HG03066 (cell line): ENCODE measurements around the gene RARG.
"Not testable (repeated sequence)": the region's sequence is repeated elsewhere in the genome, so short reads cannot be mapped to it uniquely, and the experiment has no call there.

Source experiments
- ATAC-seq: cut with Tn5 transposase; IDR thresholded peaks from one replicate; pipeline ENCODE4 v1.9.1; 2021; ENCODE audit warnings: low read depth; ENCODE audit not compliant: unreplicated experiment

RARG gene

DNA sequence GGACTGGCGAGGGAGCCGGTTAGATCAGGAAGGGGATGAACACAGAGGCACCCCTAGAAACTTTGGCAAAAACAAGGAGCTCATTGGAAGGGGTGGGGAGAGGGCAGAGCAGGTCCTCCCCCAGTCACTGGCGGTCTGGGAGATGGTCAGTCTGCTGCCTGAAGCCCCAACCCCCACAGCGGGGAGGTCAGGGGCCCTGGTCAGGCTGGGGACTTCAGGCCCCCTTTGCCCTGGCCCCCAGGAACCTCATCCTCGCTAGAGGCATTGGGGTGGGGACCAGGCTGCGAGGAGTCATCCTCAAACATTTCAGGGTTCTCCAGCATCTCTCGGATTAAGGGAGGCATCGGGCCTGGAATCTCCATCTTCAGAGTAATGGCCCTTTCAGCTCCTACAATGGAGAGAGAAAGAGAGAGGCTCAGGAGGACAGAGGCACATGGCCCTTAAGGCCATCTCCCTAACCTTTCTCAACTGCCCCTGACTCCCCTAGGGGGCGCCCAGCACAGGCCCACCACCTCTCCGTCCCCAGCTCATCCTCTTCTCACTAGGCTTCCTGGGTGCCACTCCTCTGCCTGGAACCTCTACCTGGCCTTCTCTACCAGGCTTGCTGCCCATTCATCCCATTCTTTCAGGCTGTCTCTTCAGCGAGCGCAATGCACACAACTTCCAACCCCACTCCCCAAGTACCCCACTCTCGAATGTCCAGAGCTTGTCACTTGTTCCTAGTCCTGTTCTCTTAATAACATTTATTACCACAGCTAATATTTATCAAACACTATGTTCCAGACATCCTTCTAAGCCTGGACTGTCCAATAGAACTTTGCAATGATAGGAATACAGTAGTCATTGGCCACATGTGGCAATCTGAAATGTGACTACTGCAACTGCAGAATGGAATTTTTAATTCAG lies 20.3 kb downstream of the RARG start:
- ATAC-seq: no peak

DNA sequence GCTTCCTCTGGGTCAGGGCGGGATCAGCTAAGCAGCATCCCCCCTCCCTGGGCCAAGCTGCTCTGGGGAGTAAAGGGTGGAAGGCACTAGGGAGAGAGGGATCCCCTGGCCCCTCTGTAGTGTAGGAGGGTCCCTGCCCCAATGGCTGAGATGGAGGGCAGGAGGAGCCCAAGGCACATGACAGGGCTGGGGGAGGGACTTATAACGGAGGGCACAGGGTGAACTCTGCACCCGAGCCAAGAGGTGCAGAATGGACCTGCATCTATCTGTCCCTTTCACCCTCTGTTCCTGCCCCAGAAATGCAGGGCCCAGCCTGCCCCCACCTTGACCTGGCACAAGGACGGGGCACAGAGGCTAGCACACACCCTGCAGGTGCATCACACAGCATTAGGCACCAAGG lies 21.2 kb downstream of the RARG start:
- no peak for ATAC-seq

DNA sequence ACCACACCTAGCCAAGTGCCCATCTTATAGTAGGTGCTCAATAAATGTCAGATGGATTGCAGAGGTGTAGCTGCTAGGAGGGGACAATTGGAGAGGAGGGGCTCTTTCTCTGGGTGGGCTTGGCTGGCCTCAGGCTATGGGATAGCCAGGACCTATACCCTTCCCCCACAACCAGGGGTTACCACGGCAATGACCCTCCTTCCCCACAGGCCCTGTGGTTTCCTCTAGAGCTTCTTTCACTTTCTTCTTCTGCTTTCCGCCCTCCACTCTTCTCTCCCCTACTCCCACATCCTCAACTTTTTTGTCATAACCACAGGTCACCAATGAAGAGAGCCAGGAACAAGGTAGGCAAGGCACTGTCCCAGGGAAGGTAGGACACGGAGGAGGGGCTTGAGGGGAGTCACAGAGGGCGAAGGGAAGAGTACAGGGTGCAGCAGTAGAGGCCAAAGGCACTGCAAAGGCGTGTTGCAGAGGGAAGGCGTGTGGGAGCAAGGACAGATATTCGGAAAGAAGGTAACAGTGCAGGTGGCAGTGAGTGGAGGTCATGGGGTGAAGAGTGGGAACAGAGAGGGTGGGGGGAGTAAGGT lies 23.0 kb downstream of the RARG start:
- no peak for ATAC-seq

DNA sequence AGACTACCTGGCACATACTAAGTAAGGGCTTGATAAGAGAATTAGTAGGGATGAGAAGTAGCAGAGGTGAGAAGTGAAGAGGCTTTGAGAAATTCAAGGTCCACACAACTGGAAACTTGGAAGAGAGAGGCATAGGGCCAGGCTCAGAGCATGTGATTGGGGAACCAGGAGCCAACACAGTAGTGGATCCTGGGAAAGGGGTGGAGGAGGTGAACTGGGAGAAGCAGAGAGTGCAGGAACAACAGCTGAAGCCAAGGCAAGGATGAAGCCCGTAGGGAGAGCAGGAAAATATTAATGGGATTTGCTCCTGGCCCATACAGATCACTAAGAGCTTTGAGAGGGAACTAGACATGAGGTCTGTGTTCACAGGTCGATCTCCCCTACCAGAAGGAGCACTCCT lies 23.6 kb downstream of the RARG start:
- ATAC-seq: no peak

DNA sequence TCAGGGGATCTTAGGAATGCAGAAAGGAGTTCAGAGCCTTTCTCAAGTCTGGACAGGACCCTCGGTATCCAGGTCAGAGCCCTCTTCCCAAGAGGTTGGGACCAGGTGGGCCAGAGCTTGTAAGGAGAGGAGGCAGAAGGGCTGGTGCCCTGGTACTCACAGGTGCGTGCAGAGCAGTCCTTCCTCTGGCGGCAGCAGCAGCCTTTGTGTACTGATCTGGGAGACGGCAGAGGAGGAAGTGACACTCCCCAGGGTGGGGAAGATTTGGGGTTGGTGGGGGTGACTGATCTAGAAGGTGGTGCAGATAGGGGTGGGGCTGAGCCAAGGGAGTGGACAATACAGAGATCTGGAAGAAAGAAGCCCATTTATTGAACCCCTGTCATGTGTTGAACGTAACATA lies 25.0 kb downstream of the RARG start, which contains the start of gene ITGB7:
Gene ITGB7, minus strand, starts transcription at position 210 of the 400 bp plus-strand sequence. CDS start 6,808 bp downstream, outside the sequence.
- ATAC-seq: peak; percentile 48

DNA sequence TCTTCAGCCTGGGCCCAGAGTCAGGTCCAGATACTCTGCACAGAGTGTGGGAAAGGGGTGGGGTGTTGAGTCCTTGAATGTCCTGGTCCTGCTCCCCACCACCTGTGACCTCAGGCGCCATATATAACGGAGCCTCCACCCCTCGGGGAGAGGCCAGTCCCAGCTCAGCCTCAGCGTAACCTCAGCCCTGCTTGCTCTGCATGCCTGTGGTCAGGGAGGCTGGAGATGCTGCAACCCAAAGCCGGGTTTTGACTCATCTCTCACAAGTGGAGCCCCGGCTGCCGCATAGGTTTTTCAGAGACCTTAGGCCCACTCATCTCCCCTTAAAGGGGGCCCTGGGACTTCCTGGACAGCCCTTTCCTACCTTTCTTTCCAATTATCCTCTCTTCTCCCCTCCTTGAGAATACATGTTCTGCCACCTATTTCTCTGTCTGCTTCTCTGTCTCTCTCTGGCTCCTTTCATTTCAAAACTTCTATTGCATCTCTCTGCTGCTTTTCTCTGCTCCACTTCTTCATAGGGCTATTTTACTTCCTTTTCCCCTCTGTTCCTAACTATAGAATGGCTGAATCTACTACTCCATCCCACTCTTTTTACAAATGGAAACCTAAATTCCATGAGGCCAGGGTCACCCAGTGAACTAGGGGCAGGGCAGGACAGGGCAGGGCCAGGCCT lies 26.1 kb downstream of the RARG start:
- peak; percentile 49 for ATAC-seq

DNA sequence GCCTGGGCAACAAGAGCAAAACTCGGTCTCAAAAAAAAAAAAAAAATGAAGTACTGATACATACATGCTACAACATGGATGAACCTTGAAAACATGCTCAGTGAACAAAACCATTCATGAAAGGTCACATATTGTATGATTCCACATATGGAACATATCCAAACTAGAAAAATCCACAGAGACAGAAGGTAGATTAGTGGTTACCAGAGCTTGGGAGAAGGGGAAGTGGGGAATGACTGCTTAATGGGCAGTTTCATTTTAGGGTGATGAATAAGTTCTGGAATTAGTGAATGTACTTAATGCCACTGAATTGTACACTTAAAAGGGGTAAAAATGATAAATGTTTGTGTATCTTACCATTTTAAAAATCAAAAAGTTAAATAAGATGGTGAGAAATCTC lies 27.7 kb downstream of the RARG start:
- no peak for ATAC-seq

DNA sequence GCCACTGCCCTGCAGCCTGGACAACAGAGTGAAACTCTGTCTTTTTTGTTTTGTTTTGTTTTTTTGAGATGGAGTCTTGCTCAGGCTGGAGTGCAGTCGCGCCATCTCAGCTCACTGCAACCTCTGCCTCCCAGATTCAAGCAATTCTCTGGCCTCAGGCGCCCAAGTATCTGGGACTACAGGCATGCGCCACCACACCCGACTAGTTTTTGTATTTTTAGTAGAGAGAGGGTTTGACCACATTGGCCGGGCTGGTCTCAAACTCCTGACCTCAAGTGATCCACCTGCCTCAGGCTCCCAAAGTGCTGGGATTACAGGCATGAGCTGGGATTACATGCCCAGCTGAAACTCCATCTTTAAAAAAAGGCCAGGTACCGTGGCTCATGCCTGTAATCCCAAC lies 29.7 kb downstream of the RARG start:
- not testable (repeated sequence) for ATAC-seq

DNA sequence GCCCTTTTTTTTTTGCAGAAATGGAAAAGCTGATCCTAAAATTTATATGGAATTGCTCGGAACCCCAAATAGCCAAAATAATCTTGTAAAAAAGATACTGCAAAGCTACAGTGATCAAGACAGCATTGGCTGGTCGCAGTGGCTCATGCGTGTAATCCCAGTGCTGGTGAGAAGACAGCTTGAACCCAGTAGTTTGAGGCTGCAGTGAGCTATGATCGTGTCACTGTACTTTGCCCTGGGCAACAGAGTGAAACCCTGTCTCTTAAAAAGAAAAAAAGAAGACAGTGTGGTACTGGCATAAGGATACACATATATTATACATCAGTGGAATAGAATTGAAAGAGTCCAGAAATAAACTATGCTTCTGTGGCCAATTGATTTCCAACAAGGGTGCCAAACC lies 30.4 kb downstream of the RARG start:
- ATAC-seq: no peak

DNA sequence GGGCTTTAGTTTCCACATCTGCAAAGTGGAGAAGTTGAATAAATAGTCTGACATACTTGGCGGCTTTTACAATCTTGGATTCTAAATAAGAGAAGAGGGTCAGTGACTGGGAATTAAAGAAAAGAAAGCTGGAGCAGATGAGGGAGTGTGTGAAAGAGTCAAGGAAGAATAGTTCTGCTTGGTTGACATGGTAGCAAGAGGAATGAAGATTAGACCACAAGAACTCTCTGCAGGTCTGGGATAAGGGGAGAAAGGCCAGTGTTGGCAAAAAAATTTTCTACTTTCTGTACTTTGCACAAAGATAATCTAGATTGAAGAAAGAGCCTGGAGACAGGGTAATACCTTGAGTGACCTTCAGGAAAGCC lies 30.9 kb downstream of the RARG start:
- ATAC-seq: no peak

DNA sequence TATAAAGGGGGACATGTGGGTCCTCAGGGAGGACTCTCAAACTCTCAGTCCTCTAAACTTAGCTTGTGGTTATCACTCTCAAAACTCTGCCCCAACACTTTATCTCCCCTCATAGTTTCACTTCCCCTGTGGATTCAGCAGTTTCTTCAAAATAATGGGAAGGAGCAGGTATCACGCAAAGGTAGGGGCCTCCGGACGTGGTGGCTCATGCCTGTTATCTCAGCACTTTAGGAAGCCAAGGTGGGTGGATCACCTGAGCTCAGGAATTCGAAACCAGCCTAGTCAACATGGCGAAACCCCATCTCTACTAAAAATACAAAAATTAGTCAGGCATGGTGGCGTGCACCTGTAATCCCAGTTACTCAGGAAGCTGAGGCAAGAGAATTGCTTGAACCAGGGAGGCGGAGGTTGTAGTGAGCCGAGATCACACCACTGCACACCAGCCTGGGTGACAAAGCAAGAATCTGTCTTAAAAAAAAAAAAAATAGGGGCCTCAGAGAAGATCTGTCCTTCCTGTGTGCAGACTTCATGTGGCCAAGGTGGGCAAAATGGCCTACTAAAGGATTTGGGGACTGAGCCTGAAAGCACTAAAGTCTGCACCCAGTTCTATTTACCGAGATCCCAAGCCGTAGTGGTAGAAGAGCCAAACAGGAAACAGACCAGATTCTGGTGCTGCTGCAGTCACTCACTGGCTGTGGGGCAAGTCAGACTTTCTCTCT lies 31.4 kb downstream of the RARG start:
- peak; percentile 49 for ATAC-seq

DNA sequence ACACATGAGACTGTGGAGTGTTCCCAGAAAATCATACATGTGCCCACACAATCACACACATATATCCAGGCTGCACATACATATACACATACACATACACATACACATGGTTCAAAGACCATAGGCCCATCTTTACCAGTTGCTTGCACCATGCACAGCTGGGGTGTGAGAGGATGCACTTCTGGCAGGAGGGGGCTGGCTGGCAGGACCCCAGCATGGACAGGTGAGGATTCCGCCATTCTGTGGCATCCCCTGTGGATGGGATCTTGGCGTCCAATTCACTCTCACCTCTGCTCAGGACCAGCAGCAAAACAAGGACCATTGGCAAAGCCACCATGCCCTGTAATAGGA lies 31.9 kb downstream of the RARG start:
- no peak for ATAC-seq

DNA sequence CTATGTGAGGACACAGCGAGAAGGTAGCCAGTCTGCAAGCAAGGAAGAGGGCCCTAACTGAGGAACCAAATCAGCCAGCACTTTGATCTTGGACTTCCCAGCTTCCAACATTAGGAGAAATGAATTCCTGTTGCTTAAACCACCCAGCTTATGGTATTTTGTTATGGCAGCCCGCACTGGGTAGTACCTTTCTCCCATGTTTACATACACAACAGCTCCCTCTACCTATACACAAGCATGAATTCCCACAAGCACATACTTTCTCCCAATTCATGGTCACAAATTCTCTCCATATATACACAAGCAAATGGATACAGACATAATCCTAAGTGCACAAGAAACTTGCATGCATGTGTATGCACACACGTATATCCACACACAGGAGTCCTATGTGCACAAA lies 32.3 kb downstream of the RARG start:
- ATAC-seq: no peak

DNA sequence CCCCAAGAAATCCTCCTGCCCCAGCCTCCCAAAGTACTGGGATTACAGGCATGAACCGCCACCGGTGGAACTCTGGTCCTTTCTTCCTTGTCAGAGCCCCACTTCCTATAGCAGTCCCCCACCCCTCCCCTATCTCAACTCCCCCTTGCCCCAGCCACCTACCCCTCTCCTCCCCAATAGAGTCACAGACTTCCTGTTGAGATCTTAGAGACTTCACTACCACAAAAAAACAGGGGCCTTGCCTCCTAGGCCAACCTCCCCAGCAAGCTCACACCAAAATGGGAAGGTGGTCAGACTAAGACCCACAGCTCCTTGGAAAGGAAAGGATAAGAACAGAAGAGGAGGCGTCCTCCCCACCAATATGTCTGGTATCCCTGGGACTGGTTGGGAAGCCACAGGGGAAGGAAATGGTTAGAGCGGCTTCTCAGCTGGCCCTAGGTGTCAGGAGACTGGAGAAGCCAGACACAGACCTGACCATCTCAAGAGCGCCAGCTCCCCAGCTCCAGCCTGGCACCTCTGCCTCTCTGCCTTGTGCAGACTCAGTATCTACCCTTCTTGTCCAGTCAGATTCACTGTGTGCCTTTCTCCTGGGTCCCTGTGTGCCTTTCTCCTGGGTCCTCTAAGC lies 33.4 kb downstream of the RARG start:
- ATAC-seq: no peak

DNA sequence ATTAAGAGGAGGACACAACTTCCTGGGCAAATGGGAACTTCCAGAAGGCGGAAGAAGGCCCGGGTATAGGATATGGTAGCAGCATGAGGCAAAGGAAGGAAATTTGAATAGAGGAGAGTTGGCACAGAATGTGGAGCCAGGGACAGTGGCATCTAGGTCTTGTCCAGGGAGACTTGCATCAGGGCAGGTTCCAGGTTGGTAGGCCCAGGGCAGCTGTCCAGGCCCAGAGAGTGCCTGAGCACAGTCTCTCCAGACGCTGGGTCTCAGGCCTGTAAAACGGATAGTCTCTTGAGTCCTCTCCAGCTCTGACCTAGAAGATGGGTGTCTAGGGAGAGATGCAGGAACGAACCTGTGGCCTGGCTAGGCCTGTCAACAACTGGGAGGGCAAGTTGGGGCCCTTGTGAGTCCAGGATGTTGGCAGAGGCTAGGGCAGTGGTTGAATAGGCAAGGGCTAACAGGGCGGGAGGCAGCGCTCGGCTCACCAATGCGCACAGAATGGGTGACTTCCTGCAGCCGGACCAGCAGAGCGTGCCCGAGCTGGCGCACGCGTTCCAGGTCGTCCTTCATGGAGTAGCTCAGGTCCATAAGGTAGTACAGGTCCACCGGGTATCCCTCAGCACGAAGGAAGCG lies 34.9 kb downstream of the RARG start:
- no peak for ATAC-seq

DNA sequence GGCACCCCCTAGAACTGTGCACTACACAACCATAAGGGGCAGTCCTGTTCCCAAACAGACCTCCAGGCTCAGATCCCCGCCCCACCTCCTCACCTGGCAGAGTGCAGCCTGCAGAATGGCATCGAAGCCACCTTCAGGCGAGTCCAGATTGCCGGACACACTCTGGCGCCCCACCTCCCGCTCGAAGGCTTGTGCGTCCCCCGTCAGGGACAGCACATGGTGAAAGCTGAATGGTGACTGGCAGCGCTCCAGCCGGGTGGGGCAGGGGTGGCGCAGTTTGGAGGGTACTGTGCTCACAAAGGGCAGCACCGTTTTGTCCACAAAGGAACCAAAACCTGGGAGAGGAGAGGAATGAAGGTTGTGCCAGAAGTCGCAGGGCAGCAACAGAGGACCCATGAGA lies 35.5 kb downstream of the RARG start:
- no peak for ATAC-seq

DNA sequence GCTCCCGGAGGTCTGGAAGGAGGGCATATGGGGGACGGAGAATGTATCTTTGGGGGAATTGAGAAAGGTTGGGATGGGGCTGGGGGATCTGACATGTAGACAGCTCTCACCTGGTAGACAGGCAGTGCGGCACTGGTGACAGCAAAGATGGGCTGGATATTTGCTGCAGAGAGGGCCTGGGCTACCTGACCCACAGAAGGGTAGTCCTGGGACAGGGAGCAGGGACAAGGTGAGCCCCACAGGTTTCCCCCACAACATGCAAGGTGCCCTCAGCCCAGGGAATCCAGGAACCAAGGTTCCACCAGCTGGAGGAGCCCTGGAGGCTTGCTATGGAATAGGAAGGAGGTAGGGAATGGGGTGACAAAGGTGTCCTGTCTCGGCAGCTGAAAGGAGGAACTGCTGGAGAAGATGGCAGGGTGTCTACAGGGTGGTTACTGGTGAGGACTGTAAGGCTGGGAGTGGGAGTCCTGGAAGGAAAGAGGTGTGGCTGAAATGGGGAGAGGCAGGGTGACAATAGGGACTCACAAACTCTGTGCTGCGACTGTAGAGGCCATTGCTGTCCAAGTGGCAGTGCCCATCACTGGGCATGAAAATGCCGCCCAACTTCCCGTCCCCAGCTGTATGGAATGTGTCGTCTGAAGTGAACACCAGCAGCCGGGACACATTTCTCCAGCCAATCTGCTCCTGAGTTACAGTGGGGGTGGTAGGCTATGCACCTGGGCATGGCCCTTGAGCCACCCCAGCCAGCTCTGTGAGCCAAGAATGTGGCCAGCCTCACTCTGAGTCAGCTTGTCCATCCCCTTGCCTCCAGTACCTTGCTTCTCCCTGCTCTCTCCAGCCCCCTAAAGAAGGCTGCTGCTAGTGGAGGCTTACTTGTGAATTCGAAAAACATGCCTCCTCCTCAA lies 36.2 kb downstream of the RARG start:
- no peak for ATAC-seq

DNA sequence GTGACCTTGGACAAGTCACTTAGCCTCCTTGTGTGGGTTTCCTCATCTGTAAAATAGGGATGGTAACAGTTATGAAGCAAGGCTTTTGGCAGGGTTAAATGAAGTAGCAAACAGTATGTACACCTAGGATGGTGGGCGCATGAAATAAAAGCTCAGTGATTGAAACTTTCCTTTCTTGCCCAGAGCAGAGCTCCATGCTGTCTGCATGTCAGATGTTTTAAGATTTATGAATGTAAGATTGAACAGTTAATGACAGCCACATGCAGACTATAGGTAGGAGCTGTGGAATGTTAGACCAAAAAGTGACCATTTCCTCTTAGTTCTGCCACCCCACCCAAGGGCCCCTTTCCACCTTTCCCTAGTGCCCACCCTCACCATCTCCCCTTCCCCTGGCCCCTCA lies 37.0 kb downstream of the RARG start:
- ATAC-seq: no peak
